ENCODE data around the gene EBP. TPM values are rescaled to one million over a fixed set of nuclear protein-coding genes. Genes with fewer than 3 reads are reported as not detected.

EBP gene
- total RNA-seq, 2 experiments from 2014 or later, result 38.1 to 41.1 TPM

Other genes with a start within 250 kb of the EBP start
- not detected for gene SSX3, start 165.1 kb upstream of the EBP start, total RNA-seq
- gene SSX4, start 138.3 kb upstream of the EBP start, total RNA-seq, result not detected
- gene SSX4B, start 109.8 kb upstream of the EBP start, total RNA-seq, result not detected
- gene SLC38A5, start 51.5 kb upstream of the EBP start, total RNA-seq, result 1 to 10 TPM; 7.0 to 8.3 TPM
- 10 to 100 TPM; 60.0 to 61.0 TPM for gene FTSJ1, start 45.6 kb upstream of the EBP start, total RNA-seq
- 10 to 100 TPM; 12.0 to 14.1 TPM for gene PORCN, start 12.8 kb upstream of the EBP start, total RNA-seq
- gene TBC1D25, start 17.9 kb downstream of the EBP start, total RNA-seq, result 10 to 100 TPM; 26.7 to 30.5 TPM
- 100 to 1,000 TPM; 351 to 377 TPM for gene RBM3, start 52.7 kb downstream of the EBP start, total RNA-seq
- gene WDR13, start 75.7 kb downstream of the EBP start, total RNA-seq, result 10 to 100 TPM; 37.9 to 43.4 TPM
- gene WAS, start 162.0 kb downstream of the EBP start, total RNA-seq, result 10 to 100 TPM; 63.7 to 67.4 TPM
- gene SUV39H1, start 174.9 kb downstream of the EBP start, total RNA-seq, result 1 to 10 TPM; 7.7 to 8.4 TPM
- not detected for gene GLOD5, start 239.9 kb downstream of the EBP start, total RNA-seq

Data from CD4-positive, alpha-beta T cell (primary cell).